ENCODE results near the gene TEAD3. TPM values are rescaled to one million over a fixed set of nuclear protein-coding genes. Genes with fewer than 3 reads are reported as not detected.
"Not testable (repeated sequence)": the region's sequence is repeated elsewhere in the genome, so short reads cannot be mapped to it uniquely, and the experiment has no call there.

Gene TEAD3
- total RNA-seq = 18.1 and 23.8 TPM in 2 replicates

DNA sequence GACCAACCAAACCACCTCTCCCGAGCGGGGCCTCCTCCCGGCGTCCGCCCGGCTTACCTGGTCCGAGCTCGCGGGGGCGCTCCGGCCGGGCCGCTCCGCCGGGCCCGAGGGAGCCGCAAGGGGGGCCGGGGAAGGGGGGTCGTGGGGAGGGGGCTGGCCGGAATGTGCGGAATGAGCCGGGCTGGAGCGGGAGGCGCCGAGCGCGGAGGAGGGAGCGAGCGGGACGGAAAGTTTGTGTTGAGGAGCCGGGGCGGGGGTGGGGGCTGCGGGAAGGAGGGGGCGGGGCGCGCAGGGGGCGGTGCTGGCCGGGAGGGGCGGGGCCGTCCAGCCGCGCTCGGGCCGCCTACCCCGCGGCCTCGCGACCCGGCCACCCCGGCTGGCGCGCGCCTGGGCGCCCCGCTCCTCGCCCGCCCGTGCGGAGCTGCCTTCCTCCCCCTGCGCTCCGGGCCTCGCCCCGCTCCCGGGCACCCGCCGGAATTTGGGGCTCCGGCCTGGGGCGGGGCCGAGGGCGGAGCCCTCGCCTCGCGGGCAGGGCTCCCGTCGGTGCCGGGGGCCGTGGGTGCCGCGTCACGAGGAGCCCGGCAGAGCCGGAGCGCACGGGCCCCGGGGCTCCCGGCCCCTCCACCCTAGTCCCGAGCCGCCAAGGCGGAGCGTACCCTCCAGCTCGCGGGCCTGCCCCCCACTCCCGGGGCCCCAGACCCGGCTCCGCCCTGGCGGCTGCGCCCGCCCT lies at the start of gene TEAD3:
TEAD3 (minus strand) TSS at position 239 of the 730 bp plus-strand sequence.
- Histone ChIP-seq H3K36me3 (ENCODE audit: control insufficient read depth, insufficient read depth, low read length) (no peaks in the 10 kb centered on the region), H3K27me3 (ENCODE audit: control insufficient read depth, insufficient read depth, low read length) (no peaks in the 10 kb centered on the region), H3K4me3 (ENCODE audit: low read depth, low read length) (peak within 1 kb of the TSS; percentile 59)
- no peak for DNase-seq (ENCODE audit: low read depth)
- TF ChIP-seq, protein P1, sequence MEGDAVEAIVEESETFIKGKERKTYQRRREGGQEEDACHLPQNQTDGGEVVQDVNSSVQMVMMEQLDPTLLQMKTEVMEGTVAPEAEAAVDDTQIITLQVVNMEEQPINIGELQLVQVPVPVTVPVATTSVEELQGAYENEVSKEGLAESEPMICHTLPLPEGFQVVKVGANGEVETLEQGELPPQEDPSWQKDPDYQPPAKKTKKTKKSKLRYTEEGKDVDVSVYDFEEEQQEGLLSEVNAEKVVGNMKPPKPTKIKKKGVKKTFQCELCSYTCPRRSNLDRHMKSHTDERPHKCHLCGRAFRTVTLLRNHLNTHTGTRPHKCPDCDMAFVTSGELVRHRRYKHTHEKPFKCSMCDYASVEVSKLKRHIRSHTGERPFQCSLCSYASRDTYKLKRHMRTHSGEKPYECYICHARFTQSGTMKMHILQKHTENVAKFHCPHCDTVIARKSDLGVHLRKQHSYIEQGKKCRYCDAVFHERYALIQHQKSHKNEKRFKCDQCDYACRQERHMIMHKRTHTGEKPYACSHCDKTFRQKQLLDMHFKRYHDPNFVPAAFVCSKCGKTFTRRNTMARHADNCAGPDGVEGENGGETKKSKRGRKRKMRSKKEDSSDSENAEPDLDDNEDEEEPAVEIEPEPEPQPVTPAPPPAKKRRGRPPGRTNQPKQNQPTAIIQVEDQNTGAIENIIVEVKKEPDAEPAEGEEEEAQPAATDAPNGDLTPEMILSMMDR (IDR thresholded peaks at IDR 0.05; ENCODE audit: insufficient read depth, low read length, poor library complexity, severe bottlenecking) = no peak

DNA sequence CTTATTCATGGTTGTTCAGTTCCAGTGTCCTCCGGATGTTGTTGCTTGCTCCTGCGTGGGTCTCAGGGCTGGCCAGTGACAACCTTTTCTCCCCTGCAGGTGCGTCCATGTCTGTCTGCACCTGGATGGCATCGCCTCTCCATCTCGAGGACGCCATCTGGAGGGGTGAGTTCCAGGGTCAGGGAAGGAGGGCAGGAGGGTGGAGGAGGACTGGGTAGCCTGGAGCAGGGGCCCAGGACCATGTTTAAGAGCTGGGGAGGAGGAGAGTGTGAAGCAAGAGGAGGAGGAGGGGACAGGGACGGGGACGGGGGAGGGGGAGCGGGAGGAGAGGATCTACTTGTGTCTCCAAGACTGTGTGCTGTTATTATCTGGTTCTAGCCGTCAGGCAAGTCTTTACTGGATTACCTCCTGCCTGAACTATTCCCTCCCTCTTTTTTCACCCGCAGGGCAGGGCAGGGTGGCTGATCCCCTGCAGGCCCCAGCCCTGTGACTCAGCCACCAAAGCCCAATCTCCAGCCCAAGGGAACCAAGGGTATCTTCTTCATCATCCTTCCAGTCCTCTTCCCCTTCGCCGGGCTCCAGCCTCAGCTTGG lies 48.0 kb upstream of the TEAD3 start:
- no peaks in the 10 kb centered on the region for H3K27me3 ChIP-seq (ENCODE audit: control insufficient read depth, insufficient read depth, low read length)
- DNase-seq (ENCODE audit: low read depth) = no peak
- no peak overlapping the region for H3K4me3 ChIP-seq (ENCODE audit: low read depth, low read length)
- H3K36me3 ChIP-seq (ENCODE audit: control insufficient read depth, insufficient read depth, low read length) = no peaks in the 10 kb centered on the region
- TF ChIP-seq, protein P1 (IDR thresholded peaks at IDR 0.05; ENCODE audit: insufficient read depth, low read length, poor library complexity, severe bottlenecking) = no peak

DNA sequence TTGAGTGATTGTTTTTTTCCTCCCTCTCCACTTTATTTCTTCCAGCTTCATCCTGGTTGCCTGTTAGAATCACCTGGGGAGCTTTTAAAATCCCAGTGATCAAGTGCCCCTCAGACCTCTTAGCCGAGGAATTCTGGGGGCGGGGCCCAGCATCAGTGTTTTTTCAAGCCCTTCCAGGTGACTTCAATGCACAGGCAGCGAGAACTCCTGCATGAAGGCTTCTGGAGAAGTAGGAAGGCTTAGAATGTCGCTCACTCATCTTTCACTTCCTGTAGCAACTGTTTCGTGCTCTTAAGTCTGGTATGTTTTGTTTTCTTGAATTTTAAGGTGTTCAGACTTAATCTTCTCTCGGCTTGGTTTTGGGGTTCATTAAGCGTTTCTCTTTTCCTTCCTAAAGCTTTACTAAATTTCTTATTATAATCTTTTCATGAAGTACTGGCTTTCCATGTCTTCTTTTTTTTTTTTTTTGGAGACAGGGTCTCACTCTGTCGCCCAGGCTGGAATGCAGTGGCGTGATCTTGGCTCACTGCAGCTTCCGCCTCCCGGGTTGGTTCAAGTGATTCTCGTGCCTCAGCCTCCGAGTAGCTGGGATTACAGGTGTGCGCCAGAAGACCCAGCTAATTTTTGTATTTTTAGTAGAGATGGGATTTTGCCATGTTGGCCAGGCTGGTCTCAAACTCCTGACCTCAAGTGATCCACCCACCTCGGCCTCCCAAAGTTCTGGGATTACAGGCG lies 46.7 kb upstream of the TEAD3 start:
- TF ChIP-seq, protein P1 (IDR thresholded peaks at IDR 0.05; ENCODE audit: insufficient read depth, low read length, poor library complexity, severe bottlenecking) = no peak
- Histone ChIP-seq H3K27me3 (ENCODE audit: control insufficient read depth, insufficient read depth, low read length) (no peaks in the 10 kb centered on the region), H3K4me3 (ENCODE audit: low read depth, low read length) (no peak overlapping the region), H3K36me3 (ENCODE audit: control insufficient read depth, insufficient read depth, low read length) (no peaks in the 10 kb centered on the region)
- DNase-seq (ENCODE audit: low read depth) = no peak

DNA sequence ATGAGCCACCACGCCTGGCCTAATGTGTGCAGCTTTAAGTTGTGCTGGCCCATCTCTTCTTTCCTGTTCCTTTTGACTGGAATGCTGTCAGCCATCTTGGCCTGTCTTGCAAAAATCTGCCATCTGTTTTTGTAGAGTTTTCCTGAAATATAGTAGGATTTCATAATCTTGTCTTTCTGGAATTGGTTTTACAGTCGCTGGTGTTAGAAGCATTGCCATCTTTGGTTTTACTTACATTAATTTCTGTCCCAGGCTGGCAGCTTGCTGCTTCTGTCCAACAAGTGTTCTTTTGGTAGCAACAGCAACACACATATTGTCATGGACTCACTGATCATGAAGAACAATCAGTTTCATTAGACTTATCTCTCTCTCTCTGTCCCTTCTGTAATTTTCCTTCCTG lies 45.0 kb upstream of the TEAD3 start:
- TF ChIP-seq, protein P1 (IDR thresholded peaks at IDR 0.05; ENCODE audit: insufficient read depth, low read length, poor library complexity, severe bottlenecking) = no peak
- Histone ChIP-seq H3K36me3 (ENCODE audit: control insufficient read depth, insufficient read depth, low read length) (no peaks in the 10 kb centered on the region), H3K4me3 (ENCODE audit: low read depth, low read length) (no peak overlapping the region), H3K27me3 (ENCODE audit: control insufficient read depth, insufficient read depth, low read length) (no peaks in the 10 kb centered on the region)
- no peak for DNase-seq (ENCODE audit: low read depth)

DNA sequence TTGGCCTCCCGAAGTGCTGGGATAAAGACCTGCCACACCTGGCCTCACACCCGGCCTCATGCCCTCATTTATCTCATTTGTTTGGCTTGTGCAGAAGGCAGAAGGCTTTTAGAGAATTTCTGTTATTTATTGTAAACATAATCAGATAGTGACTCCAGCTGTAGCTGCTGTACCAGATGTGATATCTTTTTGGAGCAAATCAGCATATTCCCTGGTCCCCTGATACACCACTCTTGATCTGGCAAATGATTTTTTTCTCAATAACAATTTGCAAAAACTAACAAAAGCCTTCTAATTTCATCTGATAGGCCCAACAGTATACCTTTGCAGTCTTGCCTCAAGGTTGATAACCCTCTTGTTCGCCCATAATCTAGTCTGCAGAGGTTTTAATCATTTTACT lies 42.3 kb upstream of the TEAD3 start:
- H3K27me3 ChIP-seq (ENCODE audit: control insufficient read depth, insufficient read depth, low read length) = peaks cover 3% of the 10 kb centered on the region
- DNase-seq (ENCODE audit: low read depth) = no peak
- TF ChIP-seq, protein P1 (IDR thresholded peaks at IDR 0.05; ENCODE audit: insufficient read depth, low read length, poor library complexity, severe bottlenecking) = no peak
- H3K4me3 ChIP-seq (ENCODE audit: low read depth, low read length) = no peak overlapping the region
- no peaks in the 10 kb centered on the region for H3K36me3 ChIP-seq (ENCODE audit: control insufficient read depth, insufficient read depth, low read length)

DNA sequence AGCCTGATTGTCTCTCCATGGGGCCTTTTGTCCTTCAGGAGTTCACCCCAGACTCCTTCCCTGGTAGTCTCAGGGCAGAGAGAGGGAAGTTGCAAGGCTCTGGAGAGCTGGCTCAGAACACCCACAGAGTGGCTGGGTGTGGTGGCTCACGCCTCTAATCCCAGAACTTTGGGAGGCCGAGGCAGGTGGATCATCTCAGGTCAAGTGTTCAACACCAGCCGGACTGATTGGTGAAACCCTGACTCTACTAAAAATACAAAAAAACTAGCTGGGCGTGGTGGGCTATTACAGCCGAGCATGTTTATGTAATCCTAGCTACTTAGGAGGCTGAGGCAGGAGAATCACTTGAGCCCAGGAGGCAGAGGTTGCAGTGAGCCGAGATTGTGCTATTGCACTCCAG lies 39.0 kb upstream of the TEAD3 start:
- H3K27me3 ChIP-seq (ENCODE audit: control insufficient read depth, insufficient read depth, low read length); H3K36me3 ChIP-seq (ENCODE audit: control insufficient read depth, insufficient read depth, low read length); DNase-seq (ENCODE audit: low read depth); H3K4me3 ChIP-seq (ENCODE audit: low read depth, low read length): not testable (repeated sequence)

Data from kidney epithelial cell (primary cell).